ENCODE measurements around the gene MCEE. TPM values are rescaled to one million over a fixed set of nuclear protein-coding genes. Genes with fewer than 3 reads are reported as not detected.

Gene MCEE
- 12.7 and 19.8 TPM in 2 replicates for total RNA-seq

DNA sequence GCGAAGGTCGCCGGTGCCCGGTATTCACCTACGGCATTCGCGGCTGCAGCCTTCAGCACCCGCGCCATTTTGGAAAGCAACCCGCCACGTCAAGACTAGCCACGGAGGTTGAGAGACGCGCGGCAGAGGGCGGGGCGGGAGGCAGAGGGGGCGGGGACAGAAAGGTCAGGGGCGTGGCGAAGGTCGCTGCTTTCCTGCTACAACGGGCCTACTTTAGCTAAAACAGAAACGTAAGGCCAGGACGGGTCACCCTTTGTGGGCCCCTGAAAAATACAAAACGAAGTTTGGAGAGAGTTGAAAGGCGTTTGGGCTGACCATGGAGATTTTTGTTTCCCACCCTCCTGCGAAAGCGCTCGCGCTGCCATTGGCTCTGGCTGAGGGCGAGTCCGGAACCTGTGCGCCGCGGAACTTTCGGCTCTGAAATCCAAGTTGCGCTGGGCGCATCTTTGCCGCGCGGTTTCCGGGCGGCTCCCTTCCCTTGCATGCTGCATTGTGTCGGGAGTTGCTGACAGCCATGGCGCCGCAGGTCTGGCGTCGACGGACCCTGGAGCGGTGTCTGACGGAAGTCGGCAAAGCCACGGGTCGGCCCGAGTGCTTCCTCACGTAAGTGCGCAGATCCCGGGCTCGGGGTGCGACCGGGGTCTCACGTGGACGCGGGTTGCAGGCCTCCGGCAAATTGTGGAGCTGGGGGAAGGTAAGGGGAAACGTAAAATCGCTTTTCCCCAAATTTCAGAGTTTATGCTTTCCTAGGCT, at the start of gene MCEE, which contains the start of gene MPHOSPH10:
Gene MCEE, minus strand, starts transcription at position 78 of the 753 bp plus-strand sequence. Its CDS starts 10 bp downstream, at position 68.
Gene MPHOSPH10, plus strand, starts transcription at position 483 of the 753 bp plus-strand sequence. Its CDS starts 32 bp downstream, at position 515.

DNA sequence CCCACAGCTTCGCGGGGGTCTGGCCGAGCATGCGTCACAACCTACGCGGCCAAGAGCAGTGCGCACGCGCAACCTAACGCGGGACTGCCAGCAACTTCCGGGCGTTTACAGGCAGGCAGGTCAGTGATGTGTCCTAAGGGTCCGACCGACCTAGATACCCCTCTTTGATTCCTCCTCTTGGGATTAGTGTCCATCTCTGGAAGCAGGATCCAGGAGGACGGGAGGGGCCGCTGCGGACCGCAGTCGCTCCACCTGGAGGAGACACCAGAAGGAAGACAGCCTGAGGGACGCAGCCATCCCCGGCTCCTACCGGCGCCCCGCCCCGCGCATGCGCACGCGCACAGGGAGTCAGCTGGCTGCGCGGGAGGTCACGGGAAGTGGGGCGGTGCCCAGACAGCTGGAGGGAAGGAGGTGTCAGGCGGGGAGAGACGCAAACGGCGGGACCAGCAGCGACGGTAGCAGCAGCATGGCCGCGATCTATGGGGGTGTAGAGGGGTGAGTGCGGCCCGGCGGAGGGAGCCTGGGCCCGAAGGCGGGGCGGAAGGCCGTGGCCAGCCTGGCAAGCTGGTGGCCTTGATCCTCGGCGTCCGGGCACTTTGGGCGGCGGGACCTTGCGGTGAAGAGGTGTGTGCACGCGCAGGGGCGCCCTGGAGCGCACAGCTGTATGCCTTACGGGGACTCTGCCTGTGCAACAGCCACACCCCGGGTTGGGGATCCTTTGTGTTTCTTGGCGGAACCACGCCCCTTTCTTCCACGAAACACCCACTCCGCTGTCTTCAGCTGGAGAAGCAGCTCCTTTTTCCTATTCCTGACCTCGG, 61.6 kb downstream of the MCEE start, which contains the start of gene NAGK:
Gene NAGK, plus strand, starts transcription at position 431 of the 818 bp plus-strand sequence. Its CDS starts 36 bp downstream, at position 467.

Other genes starting within 250 kb of the MCEE start
- not detected in 2 replicates for gene VAX2, start 229.7 kb downstream of the MCEE start, total RNA-seq
- not detected in 2 replicates for gene ATP6V1B1, start 194.3 kb downstream of the MCEE start, total RNA-seq
- gene ANKRD53, start 151.6 kb downstream of the MCEE start, total RNA-seq: 0.26 and 0.33 TPM in 2 replicates
- gene TEX261, start 135.4 kb downstream of the MCEE start, total RNA-seq: 28.0 and 28.9 TPM in 2 replicates
- gene NAGK, start 61.6 kb downstream of the MCEE start, total RNA-seq: 47.9 and 78.0 TPM in 2 replicates
- 11.5 and 17.4 TPM in 2 replicates for gene MPHOSPH10, start 405 bp upstream of the MCEE start, total RNA-seq
- 1.1 and 2.0 TPM in 2 replicates for gene PAIP2B, start 96.9 kb upstream of the MCEE start, total RNA-seq
- gene ZNF638, start 201.6 kb upstream of the MCEE start, total RNA-seq: 88.5 and 129 TPM in 2 replicates